ENCODE measurements around the gene HDAC1. TPM values are rescaled to one million over a fixed set of nuclear protein-coding genes. Genes with fewer than 3 reads are reported as not detected.
A peak's percentile ranks its signal among the peaks of the same experiment; 100 is the strongest.

The HDAC1 gene
- total and polyA plus RNA-seq, 2 of the 13 experiments (the other 11 are each of a cell fraction or from before 2014, with no cell fraction given) = 93.5 to 189 TPM

- TF ChIP-seq ZNF142 (CRISPR knock-in tag; IDR thresholded peaks at IDR 0.05) (no peak), ZNF510 (CRISPR knock-in tag; IDR thresholded peaks at IDR 0.05; ENCODE audit: low read depth) (0 out of 2 replicates have a peak, but pooled peaks have one; percentile 64), SNRNP70 (IDR thresholded peaks at IDR 0.05; ENCODE audit: low read depth, low read length) (no peak), NBN (conservative IDR thresholded peaks at IDR 0.05) (no peak), ZGPAT (CRISPR knock-in tag; IDR thresholded peaks at IDR 0.05) (peak; percentile 69; the same call in 1 of the 2 replicates), LBX2 (CRISPR knock-in tag; IDR thresholded peaks at IDR 0.05; ENCODE audit: borderline replicate concordance) (no peak), ZNF713 (CRISPR knock-in tag; IDR thresholded peaks at IDR 0.05) (no peak), ASH2L (IDR thresholded peaks at IDR 0.05; ENCODE audit: insufficient read length, low read depth, low read length) (no peak), ZSCAN30 (CRISPR knock-in tag; IDR thresholded peaks at IDR 0.05) (0 out of 2 replicates have a peak, but pooled peaks have one; percentile 19), ZMAT5 (CRISPR knock-in tag; IDR thresholded peaks at IDR 0.05; ENCODE audit: borderline replicate concordance, low read depth) (no peak), RFX3 (CRISPR knock-in tag; IDR thresholded peaks at IDR 0.05) (no peak), ZBTB39 (CRISPR knock-in tag; IDR thresholded peaks at IDR 0.05) (no peak), HCFC1 (IDR thresholded peaks at IDR 0.05; ENCODE audit: low read depth, low read length) (no peak), ATF1 (CRISPR knock-in tag; IDR thresholded peaks at IDR 0.05) (no peak), NCOR1 (IDR thresholded peaks at IDR 0.05; ENCODE audit: borderline replicate concordance, low read length) (no peak), KLF15 (CRISPR knock-in tag; IDR thresholded peaks at IDR 0.05; ENCODE audit: borderline replicate concordance) (no peak), YEATS4 (CRISPR knock-in tag; IDR thresholded peaks at IDR 0.05; ENCODE audit: borderline replicate concordance) (peak; percentile 46; the same call in 1 of the 2 replicates), ZNF569 (CRISPR knock-in tag; IDR thresholded peaks at IDR 0.05; ENCODE audit: borderline replicate concordance) (no peak), MATR3 (CRISPR knock-in tag; IDR thresholded peaks at IDR 0.05) (no peak)
These were observed 44.1 kb downstream of the HDAC1 start, which contains the start of gene MARCKSL1 (continued) for GRCh38 chr1:32335790-32336590.

All from HepG2 (cell line).